ENCODE measurements around the gene PRKAG3.
A peak's percentile ranks its signal among the peaks of the same experiment; 100 is the strongest.

Gene PRKAG3

GRCh38 chr2:218831378-218831990 is at the start of gene PRKAG3:
Gene PRKAG3 (minus strand): TSS chr2:218831803.
- DNase-seq, result no peak

GRCh38 chr2:218880859-218881594 is 49.4 kb upstream of the PRKAG3 start:
- DNase-seq, result no peak

GRCh38 chr2:218880102-218880858 is 48.7 kb upstream of the PRKAG3 start, which contains the start of gene WNT10A:
Gene WNT10A (plus strand): TSS chr2:218880852. CDS start chr2:218880996, 144 bp downstream.
- DNase-seq, result peak; percentile 44

GRCh38 chr2:218879776-218880101 is 48.1 kb upstream of the PRKAG3 start:
- no peak for DNase-seq

GRCh38 chr2:218878926-218879761 is 47.5 kb upstream of the PRKAG3 start:
- DNase-seq, result peak; percentile 90

GRCh38 chr2:218878486-218878885 is 46.9 kb upstream of the PRKAG3 start:
- DNase-seq, result no peak

- no peak for DNase-seq
Measured at GRCh38 chr2:218877891-218878290, 46.3 kb upstream of the PRKAG3 start.

GRCh38 chr2:218877331-218877730 is 45.7 kb upstream of the PRKAG3 start:
- no peak for DNase-seq

- DNase-seq, result peak; percentile 55
Measured at GRCh38 chr2:218876562-218877219, 45.1 kb upstream of the PRKAG3 start.

- no peak for DNase-seq
Measured at GRCh38 chr2:218875692-218876246, 44.2 kb upstream of the PRKAG3 start.

- DNase-seq, result no peak
Measured at GRCh38 chr2:218873359-218874194, 42.0 kb upstream of the PRKAG3 start.

- no peak for DNase-seq
Measured at GRCh38 chr2:218872645-218873358, 41.2 kb upstream of the PRKAG3 start.

- DNase-seq, result no peak
Measured at GRCh38 chr2:218871345-218872302, 40.0 kb upstream of the PRKAG3 start.

- no peak for DNase-seq
Measured at GRCh38 chr2:218870984-218871344, 39.4 kb upstream of the PRKAG3 start.

- DNase-seq, result no peak
Measured at GRCh38 chr2:218869064-218869463, 37.5 kb upstream of the PRKAG3 start.

- DNase-seq, result no peak
Measured at GRCh38 chr2:218867900-218868299, 36.3 kb upstream of the PRKAG3 start.

- DNase-seq, result no peak
Measured at GRCh38 chr2:218865999-218866398, 34.4 kb upstream of the PRKAG3 start.

- no peak for DNase-seq
Measured at GRCh38 chr2:218865396-218865795, 33.8 kb upstream of the PRKAG3 start.

- no peak for DNase-seq
Measured at GRCh38 chr2:218863021-218863520, 31.5 kb upstream of the PRKAG3 start.
